ENCODE measurements around the gene METAP1. TPM values are rescaled to one million over a fixed set of nuclear protein-coding genes. Genes with fewer than 3 reads are reported as not detected.

METAP1 gene
- total and polyA plus RNA-seq, 2 of the 4 experiments (the other 2 are of a cell fraction): 43.7 to 47.9 TPM

GRCh38 chr4:98996765-98997068, 1.2 kb downstream of the METAP1 start:
- intact Hi-C loops (cut with micrococcal nuclease): loop anchor here (1.0 to 5.0 kb wide), 2 partner anchors 339 to 408 kb away; partner anchors contain the start of gene TSPAN5
- Histone ChIP-seq H4K91ac (ENCODE audit: insufficient read depth, low read depth, low read length) (no peak overlapping the region), H2AFZ (replicated peaks; ENCODE audit: low read length, poor library complexity) (peak overlapping the region; percentile 63), H4K8ac (ENCODE audit: low read depth in 2 of 2, low read length in 2 of 2) (no peak overlapping the region; a peak in 1 of 4 replicates), H2BK120ac (ENCODE audit: low read depth, low read length) (no peak overlapping the region), H3K23ac (ENCODE audit: low read depth, low read length) (peak overlapping the region; percentile 62), H3K4me3 (ENCODE audit: insufficient read depth, low read depth, low read length) (peak overlapping the region; percentile 98), H3K9ac (ENCODE audit: low read depth, low read length) (peak overlapping the region; percentile 94; the same call in 1 of the 2 replicates), H3K56ac (ENCODE audit: extremely low read depth, insufficient read depth, low read length) (peak overlapping the region; percentile 44; the same call in 1 of the 2 replicates), H2BK5ac (ENCODE audit: low read depth, low read length, poor library complexity, severe bottlenecking) (no peak overlapping the region), H4K5ac (ENCODE audit: low read depth, low read length) (no peak overlapping the region), H3K4ac (ENCODE audit: low read depth, low read length) (no peak overlapping the region), H2AK9ac (replicated peaks; ENCODE audit: low read depth, low read length, poor library complexity) (peak overlapping the region; percentile 11), H3K4me2 (ENCODE audit: low read depth, low read length) (peak overlapping the region; percentile 84), H2BK20ac (ENCODE audit: low read depth, low read length) (no peak overlapping the region), H3K18ac (ENCODE audit: low read depth, low read length) (no peak overlapping the region), H3K4me1 (ENCODE audit: control insufficient read depth, insufficient read depth, low read length) (no peaks in the 10 kb centered on the region), H2AK5ac (ENCODE audit: low read depth, low read length) (peak overlapping the region; percentile 49; the same call in 1 of the 2 replicates), H3K27me3 (ENCODE audit: control insufficient read depth, insufficient read depth, low read length) (no peaks in the 10 kb centered on the region), H3K79me1 (ENCODE audit: low read depth in 1 of 2, low read length in 2 of 2) (peaks cover 12 to 22% of the 10 kb centered on the region in 2 experiments; a peak in 3 of 4 replicates), H2BK15ac (ENCODE audit: low read depth, low read length) (no peak overlapping the region), H3K9me3 (ENCODE audit: control insufficient read depth, insufficient read depth, low read length) (no peaks in the 10 kb centered on the region), H3K27ac (ENCODE audit: insufficient read depth, low read length) (peak overlapping the region; percentile 1; the same call in 1 of the 2 replicates), H3K36me3 (ENCODE audit: control insufficient read depth, insufficient read depth, low read length) (no peaks in the 10 kb centered on the region), H4K20me1 (ENCODE audit: insufficient read depth, low read length) (peaks cover 14% of the 10 kb centered on the region), H3K14ac (replicated peaks; ENCODE audit: low read depth, low read length) (peak overlapping the region; percentile 16; the same call in 1 of the 2 replicates), H3K9me1 (ENCODE audit: insufficient read depth, low read length) (peaks cover 2% of the 10 kb centered on the region; the same call in 1 of the 2 replicates)
- DNase-seq (no peak), ATAC-seq (ENCODE audit: low read depth) (no peak)
- CTCF ChIA-PET: interaction anchor here (0.5 kb wide), 1 partner anchor 124 kb away, joined by 3 read pairs; no protein-coding TSS in a partner anchor
- in situ Hi-C loops (cut with MboI; ENCODE audit: low sequenced_read_pairs): no loop called here
- TF ChIP-seq NFE2L2 (IDR thresholded peaks at IDR 0.05; ENCODE audit: low read depth, low read length) (no peak), FOS (IDR thresholded peaks at IDR 0.05; ENCODE audit: low read depth, low read length) (no peak), POLR2A (IDR thresholded peaks at IDR 0.05; ENCODE audit: low read depth, low read length) (no peak), CTCF (conservative IDR thresholded peaks at IDR 0.05; ENCODE audit: low read depth, low read length) (no peak), CEBPB (IDR thresholded peaks at IDR 0.05; ENCODE audit: low read depth, low read length) (no peak), SMC3 (IDR thresholded peaks at IDR 0.05; ENCODE audit: low read depth, low read length) (no peak), RAD21 (IDR thresholded peaks at IDR 0.05; ENCODE audit: low read length) (no peak), ELK1 (IDR thresholded peaks at IDR 0.05; ENCODE audit: borderline replicate concordance, low read depth, low read length) (no peak), MAZ (IDR thresholded peaks at IDR 0.05; ENCODE audit: borderline replicate concordance, low read depth, low read length) (no peak), RFX5 (IDR thresholded peaks at IDR 0.05; ENCODE audit: low read depth, low read length) (no peak), MAFK (IDR thresholded peaks at IDR 0.05; ENCODE audit: low read depth, low read length) (no peak)
- no CpG with 5 or more reads among the region's 5 CpGs for WGBS, 2 experiments (ENCODE audit: extremely low coverage in 2 of 2, insufficient read length in 1 of 2)
- BruUV-seq (replicated peaks): no TSS peak
- POLR2A ChIA-PET (ENCODE audit: unreplicated experiment): no interaction called here
- dilution Hi-C loops (cut with HindIII; ENCODE audit: low sequenced_read_pairs, unreplicated experiment): no loop called here
